COLO668 (cell line): ENCODE data around the gene PARD3.
"Not testable (repeated sequence)": the region's sequence is repeated elsewhere in the genome, so short reads cannot be mapped to it uniquely, and the experiment has no call there.

Source experiments
- DNase-seq: peaks from one replicate; lab custom pipeline; 2025; ENCODE audit not compliant: unreplicated experiment; lab: John Stamatoyannopoulos, UW

Gene PARD3

DNA sequence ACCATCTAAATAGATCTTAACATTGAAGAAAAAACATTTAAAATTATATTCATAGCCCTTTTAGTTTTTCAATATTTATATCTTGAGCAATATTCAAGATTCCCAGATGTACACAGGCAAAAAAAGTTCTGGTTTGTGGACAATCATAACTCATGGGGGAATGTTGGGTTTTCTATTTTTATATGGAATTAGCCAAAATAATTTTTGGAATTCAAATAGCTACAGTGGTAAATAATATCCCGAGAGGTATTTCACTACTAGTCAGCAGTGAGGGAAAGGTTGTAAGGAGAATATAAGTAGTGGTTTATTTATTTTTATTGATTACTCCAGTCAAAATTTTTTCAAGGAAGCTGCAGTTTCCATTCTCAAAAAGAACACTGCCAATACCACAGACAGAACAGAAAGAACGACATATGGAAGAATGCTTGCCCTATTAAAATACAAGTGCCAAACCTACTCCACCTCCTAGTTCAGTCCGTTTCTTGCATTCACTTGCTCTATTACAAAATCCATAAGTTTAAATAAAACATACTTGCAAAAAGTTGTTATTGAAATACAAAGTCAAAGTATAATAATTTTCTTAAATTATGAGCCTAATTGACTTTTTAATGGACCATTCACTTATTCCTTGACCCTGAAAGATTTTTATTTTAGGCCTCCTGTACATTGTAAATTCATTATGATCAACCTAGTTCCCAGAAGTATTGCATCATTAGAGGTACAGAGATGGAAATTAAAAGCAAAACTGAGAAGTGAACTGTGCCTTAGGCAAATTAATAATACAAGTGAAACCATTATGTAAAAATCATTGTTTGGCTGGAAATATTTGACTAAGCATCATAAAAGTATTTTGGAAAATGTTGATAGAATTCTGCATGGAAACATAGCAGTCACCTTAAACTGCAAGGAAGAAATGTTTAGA lies 533.2 kb downstream of the PARD3 start:
- no peak for DNase-seq

DNA sequence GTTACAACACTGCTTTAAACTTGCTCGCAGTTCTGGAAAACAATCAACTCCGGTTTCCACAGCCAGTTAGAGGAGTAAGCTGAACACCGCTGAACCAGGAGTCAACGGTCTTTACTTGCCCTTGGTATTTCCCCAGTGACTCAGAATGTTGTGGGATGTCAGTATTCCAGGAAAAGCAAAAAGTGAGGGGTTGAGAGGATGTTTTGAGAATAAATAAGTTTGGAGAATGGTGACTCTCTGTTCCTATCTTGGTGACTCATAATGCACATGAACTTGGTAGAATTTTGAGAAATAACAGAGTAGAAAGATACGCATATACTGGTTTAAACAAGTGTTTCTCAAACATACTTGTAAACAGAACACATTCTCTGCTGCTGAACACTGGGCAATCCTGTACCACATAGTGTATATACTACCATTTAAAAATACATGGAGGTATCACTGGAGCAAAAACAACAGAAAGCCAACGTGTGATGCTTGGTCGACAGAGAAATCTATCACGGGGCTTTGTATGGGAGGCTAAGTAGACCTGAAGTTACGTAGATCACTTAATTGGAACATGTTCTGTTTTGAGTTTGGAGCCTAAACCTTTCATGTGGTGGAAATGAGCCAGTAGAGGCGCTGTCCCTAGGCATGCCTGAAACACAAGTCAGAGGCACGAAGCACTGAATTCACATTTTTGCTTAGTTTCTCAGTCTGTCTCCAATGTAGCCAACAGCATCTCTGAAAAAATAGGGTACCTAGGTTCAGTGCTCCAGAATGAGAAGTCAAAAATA lies 534.3 kb downstream of the PARD3 start:
- no peak for DNase-seq

DNA sequence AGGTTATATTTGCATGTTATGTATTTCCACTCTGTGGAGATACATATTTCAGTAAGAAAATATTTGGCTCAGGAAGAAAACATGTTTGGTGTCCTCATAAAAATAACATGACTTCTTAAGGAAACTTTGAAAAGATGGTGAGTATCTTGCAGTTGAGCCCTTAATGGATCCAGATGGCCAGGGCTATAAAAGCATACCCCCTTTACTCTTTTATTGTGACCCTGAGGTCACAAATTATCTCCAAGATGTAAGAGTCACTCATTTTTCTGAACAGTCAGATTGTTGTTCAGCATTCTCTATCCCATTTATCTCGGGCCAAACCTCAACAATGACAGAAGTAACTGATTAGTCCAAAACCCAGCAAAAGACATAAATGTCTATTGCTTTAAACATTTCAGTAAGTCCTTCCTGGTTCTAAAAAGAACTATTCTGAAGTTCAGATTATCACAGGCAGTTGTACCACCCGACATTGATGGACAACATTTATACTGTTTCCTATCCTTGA lies 539.4 kb downstream of the PARD3 start:
- no peak for DNase-seq

DNA sequence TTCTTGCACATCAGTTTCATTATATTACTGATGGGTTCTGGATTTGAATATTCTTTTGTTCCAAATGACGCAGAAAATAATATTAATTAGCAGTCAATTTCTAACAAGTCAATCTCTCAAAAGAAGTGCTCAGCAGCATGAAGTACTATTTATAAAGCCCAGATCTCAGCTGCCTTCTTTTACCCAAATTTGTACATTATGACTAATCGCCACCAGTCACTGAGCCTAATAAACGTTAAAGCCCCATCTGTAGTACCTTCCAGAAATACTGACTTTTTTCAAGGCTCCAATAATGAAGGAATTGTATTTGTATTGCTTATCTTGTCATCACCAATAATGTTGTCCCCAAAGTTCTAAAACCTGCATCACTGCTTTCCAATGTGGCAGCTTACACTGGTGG lies 540.2 kb downstream of the PARD3 start:
- no peak for DNase-seq

DNA sequence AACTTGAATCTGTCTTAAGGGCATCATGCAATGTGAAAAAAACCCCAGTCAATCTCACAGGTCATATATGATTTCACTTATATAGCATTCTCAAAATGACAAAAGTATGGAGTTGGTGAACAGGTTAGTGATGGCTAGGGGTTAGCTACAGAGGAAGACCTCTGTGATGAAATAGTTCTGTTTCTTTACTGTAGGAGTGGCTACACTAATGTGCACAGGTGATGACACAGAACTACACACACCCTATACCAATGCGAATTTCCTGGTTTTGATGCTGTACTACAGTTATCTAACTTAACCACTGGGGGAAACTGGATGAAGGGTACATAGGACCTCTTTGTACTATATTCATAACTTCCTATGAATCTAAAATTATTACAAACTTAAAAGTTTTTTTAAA lies 541.8 kb downstream of the PARD3 start:
- no peak for DNase-seq

DNA sequence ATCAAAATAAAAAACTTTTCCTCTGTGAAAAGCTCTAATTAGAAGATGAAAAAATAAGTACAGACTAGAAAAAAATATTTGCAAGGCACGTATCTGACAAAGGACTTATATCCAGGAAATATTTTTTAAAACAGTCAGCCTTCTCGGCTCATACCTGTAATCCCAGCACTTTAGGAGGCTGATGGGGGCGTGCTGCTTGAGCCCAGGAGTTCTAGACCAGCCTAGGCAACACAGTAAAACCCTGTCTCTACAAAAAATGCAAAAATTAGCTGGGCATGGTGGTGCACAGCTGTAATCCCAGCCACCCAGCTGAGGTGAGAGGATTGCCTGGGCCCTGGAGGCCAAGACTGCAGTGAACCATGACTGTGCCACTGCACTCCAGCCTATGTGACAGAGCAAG lies 542.8 kb downstream of the PARD3 start:
- DNase-seq = no peak

DNA sequence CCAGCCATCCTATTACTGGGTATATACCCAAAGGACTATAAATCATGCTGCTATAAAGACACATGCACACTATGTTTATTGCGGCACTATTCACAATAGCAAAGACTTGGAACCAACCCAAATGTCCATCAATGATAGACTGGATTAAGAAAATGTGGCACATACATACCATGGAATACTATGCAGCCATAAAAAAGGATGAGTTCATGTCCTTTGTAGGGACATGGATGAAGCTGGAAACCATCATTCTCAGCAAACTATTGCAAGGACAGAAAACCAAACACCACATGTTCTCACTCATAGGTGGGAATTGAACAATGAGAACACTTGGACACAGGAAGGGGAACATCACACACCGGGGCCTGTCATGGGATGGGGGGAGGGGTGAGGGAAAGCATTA lies 546.7 kb downstream of the PARD3 start:
- DNase-seq = not testable (repeated sequence)

DNA sequence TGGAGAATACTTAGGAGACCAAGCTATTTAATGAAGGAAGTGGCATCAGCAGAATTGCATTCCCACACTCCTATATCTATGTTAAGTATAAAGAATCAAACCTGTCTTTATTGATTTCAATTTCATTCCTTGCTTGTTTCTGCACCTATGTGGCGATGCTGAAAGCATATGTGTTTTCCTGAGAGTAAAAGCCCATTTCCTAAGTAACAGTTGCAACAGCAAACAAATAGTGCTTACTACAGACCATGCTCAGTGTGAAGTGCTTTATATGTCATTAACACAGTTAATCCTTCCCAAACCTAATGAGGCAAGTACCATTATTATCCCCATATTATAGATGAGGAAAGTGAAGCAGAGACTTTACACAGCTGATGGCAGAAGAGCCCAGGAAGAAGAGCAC lies 552.1 kb downstream of the PARD3 start:
- DNase-seq = no peak

DNA sequence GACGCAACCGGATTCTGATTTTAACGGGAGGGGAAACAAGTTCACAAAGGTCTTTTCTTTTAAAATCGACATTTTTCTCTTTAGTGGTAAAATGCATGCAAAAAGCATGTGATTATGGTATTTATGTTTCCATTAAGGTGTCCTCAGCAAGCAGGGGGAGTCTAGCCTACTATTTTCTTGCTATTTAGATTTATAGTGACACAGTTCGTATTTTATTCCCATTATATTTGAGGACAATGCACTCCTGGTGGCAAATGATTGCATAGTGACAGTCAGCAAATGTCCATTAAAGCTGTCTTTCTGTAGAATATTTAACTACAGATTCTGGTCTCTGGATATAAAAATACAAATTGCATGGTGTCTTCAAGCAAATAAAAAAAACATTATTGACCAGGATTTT lies 554.2 kb downstream of the PARD3 start:
- DNase-seq = no peak

DNA sequence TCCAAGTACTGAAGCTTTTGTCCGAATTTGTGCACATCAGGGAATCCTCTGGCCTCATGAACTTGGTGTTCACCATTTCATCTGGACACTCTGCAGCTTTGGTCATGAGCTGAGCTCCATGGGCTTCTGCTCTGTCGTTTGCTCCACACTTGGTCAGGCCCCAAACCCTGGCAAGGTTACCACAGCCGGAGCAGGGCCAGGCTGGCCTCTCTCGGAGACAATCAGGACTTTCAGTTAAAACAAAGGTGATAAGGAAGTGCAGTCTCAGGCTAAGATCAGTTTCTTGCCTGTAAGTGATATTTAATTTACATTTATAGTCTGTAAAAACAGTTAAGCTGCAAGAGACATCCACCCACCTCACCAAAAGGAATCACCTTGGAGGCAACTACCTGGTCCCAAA lies 558.9 kb downstream of the PARD3 start:
- no peak for DNase-seq

DNA sequence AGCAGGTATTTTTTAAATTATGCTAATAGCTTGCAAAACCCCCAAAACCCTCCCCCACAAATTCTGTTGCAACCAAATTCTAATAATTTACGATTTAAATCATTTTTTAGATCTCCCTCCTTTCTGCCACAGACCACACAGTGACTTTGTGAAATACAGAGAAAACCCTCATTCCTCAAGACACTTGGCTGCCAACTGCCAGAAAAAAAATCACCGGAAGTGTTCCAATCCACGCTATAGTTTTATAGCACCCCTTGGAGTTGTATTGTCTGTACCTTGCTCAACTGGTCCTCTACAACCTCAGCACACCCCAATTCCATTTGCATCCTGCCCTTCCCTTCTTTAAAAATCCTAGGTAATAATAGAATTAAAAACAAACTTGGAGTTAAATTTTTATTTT lies 560.1 kb downstream of the PARD3 start:
- DNase-seq = no peak

DNA sequence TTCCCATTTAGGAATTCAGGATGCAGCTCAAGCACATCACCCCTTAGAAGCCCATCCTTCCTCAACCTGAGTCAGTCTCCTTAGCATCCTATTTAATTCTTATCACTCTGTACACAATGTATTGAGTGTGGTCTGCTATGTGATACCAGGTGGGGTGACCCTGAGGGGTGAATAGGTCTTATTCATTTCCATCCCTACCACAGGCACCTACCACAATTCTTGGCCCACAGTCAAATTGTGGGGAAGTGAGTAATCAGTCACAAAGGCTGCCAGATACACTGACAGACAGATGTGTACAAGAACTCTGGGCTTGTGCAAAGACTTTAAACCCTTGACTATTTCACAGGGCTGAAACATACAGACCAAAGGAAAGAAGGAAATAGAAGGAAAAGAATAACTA lies 560.5 kb downstream of the PARD3 start:
- DNase-seq = peak; percentile 1

DNA sequence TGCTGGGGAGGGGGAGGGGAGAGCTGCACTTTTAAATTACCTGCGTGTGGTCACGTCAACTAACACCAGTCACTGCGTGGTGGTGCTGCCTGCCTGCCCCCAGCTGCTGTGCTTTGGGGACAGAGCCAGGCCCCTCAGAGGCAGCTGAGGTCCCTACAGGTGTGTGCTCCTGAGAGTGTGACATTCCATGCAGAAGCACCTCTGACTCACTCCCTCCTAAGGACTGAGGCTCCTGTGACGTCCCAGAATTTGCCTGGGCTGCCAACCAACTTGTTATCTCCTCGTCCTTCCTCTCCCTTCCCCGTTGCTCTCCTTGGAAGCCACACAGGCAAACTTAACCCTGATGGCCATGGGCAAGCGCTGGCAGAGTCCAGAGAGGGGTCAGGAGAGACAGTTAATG lies 563.0 kb downstream of the PARD3 start:
- peak; percentile 22 for DNase-seq

DNA sequence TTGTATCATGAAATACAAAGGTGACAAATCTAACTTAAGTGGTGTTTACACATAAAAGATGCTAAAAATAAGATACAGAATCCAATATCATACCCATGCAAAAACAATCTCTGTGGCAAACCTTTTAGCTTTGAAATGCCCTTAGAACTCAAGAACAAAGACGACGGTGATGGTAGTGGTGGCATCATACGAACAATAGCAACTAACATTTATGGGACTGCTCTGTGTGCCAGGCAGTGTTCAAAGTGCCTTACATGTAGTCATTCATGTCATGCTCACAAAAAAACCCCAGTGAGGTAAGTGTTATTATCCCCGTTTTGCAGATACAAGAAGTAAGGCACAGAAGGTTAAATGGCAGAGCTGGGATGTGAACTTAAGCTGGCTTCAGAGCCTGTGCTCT lies 563.9 kb downstream of the PARD3 start:
- DNase-seq = no peak

DNA sequence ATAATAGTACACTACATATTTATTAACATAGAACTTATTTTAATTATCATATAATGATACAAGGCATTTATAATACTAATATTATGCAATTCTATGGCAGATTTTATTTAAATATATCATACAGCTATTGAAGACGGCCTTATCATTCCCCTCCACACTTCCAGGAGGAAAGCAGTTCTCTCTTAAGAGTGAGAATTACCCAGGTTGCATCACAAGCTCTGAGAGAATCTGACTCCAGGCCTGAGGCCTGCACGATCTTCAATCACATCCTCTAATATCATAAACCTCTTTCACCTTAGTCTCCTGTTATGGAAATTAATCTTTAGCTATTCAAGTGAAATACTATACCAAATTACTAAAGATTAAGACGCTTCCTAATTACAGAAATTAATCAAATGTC lies 564.4 kb downstream of the PARD3 start:
- DNase-seq = no peak

DNA sequence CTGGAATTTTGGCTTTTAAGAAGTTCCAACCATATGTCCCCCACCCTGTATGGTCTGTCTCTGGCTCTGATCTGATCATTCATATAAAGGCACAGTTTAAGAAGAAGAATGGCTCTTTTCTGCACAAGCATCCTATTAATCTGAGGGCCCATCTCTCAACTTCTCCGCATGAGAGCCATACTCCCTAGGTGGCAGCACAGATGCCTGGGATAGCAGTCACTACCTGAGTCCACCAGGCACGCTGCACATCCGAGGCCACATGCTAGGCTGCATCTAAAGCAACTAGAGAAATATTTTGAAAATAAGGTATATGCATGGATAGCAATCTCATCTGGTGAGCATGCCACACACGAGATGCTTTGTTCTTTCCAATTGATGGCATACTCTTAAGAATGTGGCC lies 565.5 kb downstream of the PARD3 start:
- DNase-seq = no peak

DNA sequence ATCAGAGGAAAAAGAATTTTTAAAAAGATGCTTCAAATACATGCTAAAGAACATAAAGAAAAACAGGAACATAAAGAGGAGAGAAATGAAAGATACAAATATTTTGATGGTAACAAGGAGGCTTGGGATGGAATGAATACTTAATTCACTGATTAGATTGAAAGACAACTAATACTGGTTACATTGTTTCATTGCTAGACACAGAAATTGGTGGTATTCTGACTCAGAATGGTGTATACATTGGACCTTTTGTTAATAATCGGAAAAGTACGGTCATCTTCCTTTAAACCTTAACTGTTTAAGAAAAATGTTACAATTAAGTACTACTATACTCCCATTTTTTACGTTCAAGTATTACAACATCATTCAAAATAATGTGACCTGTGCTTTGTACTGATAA lies 567.5 kb downstream of the PARD3 start:
- DNase-seq = no peak

DNA sequence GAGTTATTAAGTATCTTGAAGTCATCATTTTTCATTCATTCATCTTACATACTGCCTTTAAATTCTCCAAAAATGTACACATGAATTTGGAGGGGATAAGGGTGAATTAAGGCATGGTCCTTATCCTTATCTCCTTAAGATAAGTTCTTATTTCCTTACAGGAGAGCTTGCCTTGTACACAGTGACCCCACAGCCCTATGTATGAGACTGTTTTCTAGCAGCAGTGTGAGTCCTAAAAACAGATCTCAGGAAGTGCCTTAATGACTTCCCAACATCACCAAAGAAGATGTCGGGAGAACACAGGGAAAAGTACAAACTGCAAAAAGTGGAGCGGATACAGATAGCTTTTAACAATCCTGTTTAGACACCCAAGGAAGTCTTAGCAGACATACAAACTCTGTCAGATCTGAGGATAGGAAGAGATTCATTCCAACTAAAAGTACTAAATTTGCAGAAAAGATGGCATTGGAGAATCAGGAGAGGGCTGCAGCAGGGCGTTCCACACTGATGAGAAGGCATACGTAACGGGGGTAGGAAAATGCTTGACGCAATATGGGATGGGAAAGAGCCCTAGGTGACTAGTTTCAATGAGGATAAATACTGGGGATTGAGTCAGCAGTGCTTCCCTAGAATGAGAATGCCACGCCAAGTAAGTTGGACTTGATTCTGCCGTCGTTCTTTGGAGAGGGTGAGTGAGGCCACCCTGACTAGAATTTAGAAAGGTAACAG lies 570.2 kb downstream of the PARD3 start:
- no peak for DNase-seq

DNA sequence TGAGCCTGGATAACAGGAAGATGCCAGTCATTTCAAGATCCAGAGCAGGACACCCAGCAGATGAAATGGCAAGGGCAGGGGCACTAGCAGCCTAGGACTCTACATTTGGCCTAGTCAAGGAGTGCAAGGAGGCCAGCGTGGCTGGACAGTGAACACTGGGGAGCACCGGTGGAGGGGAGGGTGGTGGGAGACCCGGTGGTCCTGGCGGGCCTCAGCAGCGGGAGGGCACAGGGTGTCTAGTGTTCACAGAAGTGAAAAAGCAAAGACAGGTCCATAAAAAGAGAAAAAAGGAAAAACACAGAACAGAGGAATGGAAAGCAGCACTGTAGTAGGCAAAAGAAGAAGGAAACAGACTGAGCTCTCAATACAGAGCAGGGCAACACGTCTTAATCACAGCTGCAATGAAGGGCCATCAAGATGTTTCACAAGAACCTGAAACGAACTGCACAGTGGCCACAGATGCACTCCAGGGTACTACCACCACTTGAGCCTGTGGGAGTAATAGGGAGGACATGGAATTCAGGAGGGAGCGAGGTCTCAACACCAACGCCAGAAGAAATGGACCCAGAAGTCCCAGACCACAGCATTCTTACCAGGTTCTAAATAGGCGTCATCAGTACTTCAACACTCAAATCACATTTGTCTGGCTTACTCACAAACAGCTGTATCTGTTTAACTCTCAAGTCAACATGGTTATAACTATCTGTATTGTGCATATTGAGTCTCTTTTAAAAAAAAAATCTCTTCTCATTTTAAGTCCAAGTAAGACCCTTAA lies 573.7 kb downstream of the PARD3 start:
- DNase-seq = no peak

DNA sequence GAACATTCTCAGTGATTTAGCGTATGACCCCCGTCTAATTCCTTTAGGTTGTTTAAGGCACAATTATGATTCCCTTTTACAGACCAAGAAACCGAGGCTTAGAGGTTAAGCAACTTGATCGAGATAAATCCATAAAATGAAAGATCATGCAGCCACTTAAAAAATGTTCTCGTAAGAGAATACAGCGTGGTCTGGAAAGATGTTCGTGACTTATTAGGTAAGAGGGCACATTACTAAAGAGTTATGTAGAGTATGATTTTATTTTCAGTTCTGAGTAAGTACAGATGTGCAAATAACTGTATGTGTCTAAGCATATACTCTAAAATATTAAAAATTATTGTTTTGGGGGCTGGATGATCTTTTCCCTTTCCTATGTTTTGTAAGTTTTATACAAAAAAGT lies 575.1 kb downstream of the PARD3 start:
- no peak for DNase-seq
